Keratinocyte (primary cell): Measurements from ENCODE around the gene FYB1. TPM values are rescaled to one million over a fixed set of nuclear protein-coding genes. Genes with fewer than 3 reads are reported as not detected.

Experiments used
- DNase-seq: peaks from one replicate; pipeline ENCODE4 v3.0.0-alpha.2; 2011; ENCODE audit warnings: low read depth, missing footprints, low spot score
- FAIRE-seq: peaks from 2 replicates; lab custom pipeline; 2011; peaks lifted over from hg19 to GRCh38; lab: Jason Lieb, UNC
- H2AFZ ChIP-seq: 2 replicates; pipeline ENCODE4 v1.6.0; 2012; ENCODE audit warnings: low read length, control low read depth, inconsistent platforms; ENCODE audit not compliant: control insufficient read depth
- H3K27ac ChIP-seq: 2 replicates; pipeline ENCODE4 v1.5.1; 2011; ENCODE audit warnings: low read length; ENCODE audit not compliant: control insufficient read depth, insufficient read depth
- H3K27me3 ChIP-seq: 3 replicates; pipeline ENCODE4 v1.6.0; 2011; ENCODE audit warnings: low read length; ENCODE audit not compliant: control insufficient read depth, insufficient read depth; ENCODE audit errors: extremely low read depth
- H3K36me3 ChIP-seq, 2 experiments: 2 replicates in 1 of 2; 3 replicates in 1 of 2; pipeline ENCODE4 v1.5.1; 2011; ENCODE audit warnings: low read length in 2 of 2, mild to moderate bottlenecking in 1 of 2; ENCODE audit not compliant: control insufficient read depth in 2 of 2, insufficient read depth in 2 of 2; ENCODE audit errors: extremely low read depth in 1 of 2
- H3K4me1 ChIP-seq: 3 replicates; pipeline ENCODE4 v1.5.1; 2011; ENCODE audit warnings: low read length; ENCODE audit not compliant: control insufficient read depth, insufficient read depth; ENCODE audit errors: extremely low read depth
- H3K4me2 ChIP-seq: 3 replicates; pipeline ENCODE4 v1.6.0; 2011; ENCODE audit warnings: low read depth, low read length; ENCODE audit not compliant: control insufficient read depth, insufficient read depth; ENCODE audit errors: extremely low read depth
- H3K4me3 ChIP-seq, 3 experiments: fragments of 200-600 bp in 1 of 3; sonication (generic) in 1 of 3; 2 replicates in 2 of 3; 3 replicates in 1 of 3; pipeline ENCODE4 v1.5.1; 2011 to 2016; ENCODE audit warnings: low read length in 3 of 3, mild to moderate bottlenecking in 3 of 3, control low read depth in 2 of 3, inconsistent platforms in 1 of 3, low read depth in 1 of 3, mixed read lengths in 1 of 3, mixed run types in 1 of 3, moderate library complexity in 1 of 3; ENCODE audit not compliant: control insufficient read depth in 2 of 3, insufficient read depth in 2 of 3; ENCODE audit errors: extremely low read depth in 1 of 3
- H3K79me2 ChIP-seq: 2 replicates; pipeline ENCODE4 v1.6.0; 2012; ENCODE audit warnings: low read length; ENCODE audit not compliant: control insufficient read depth, insufficient read depth
- H3K9ac ChIP-seq: 3 replicates; pipeline ENCODE4 v1.6.0; 2011; ENCODE audit warnings: low read length; ENCODE audit not compliant: control insufficient read depth, insufficient read depth; ENCODE audit errors: extremely low read depth
- H3K9me1 ChIP-seq: 3 replicates; pipeline ENCODE4 v1.6.0; 2011; ENCODE audit warnings: low read length; ENCODE audit not compliant: control insufficient read depth, insufficient read depth; ENCODE audit errors: extremely low read depth
- H3K9me3 ChIP-seq: 2 replicates; pipeline ENCODE4 v1.5.1; 2012; ENCODE audit warnings: low read depth, low read length; ENCODE audit not compliant: control insufficient read depth
- H4K20me1 ChIP-seq: 3 replicates; pipeline ENCODE4 v1.6.0; 2011; ENCODE audit warnings: low read length; ENCODE audit not compliant: control insufficient read depth, insufficient read depth; ENCODE audit errors: extremely low read depth
- EZH2 ChIP-seq: IDR thresholded peaks from one replicate; pipeline ENCODE4 v1.6.1; 2012; ENCODE audit warnings: inconsistent platforms, mild to moderate bottlenecking, low read length, moderate library complexity
- dilution Hi-C: fragments of 300-500 bp; cut with MboI; formaldehyde crosslinking; loops from one replicate; pipeline ENCODE4 v1.7.0; 2020; ENCODE audit warnings: low sequenced_read_pairs; ENCODE audit not compliant: extremely low pct_ligation_motif_present
- polyA plus RNA-seq, 5 experiments: library from polyadenylated mRNA; depleted of rRNA in 3 of 5; stranded (reverse) in 3 of 5; stranded (forward) in 1 of 5; unstranded in 1 of 5; fragments of >200 nt; gene quantifications; 1 replicate in 1 of 5; 2 replicates in 3 of 5; 3 replicates in 1 of 5; pipeline versions ENCODE4 v1.2.1 to v1.2.3, GENCODE V29; 2011 to 2012; ENCODE audit warnings: missing spikeins in 2 of 5, low read depth in 1 of 5, low replicate concordance in 1 of 5
- TF ChIP-seq, protein P1 (sequence below), 3 experiments: IDR thresholded peaks in 1 of 3; conservative IDR thresholded peaks in 1 of 3; optimal IDR thresholded peaks in 1 of 3; 2 replicates in 2 of 3; 3 replicates in 1 of 3; pipeline versions ENCODE3 to v1.5.1; 2011; ENCODE audit warnings: low read length in 3 of 3, mild to moderate bottlenecking in 3 of 3, moderate library complexity in 2 of 3, control low read depth in 1 of 3, inconsistent platforms in 1 of 3; ENCODE audit not compliant: insufficient read depth in 2 of 3; ENCODE audit errors: extremely low read depth in 1 of 3

The FYB1 gene
- polyA plus RNA-seq, 1 donor (not counting 4 experiments of a cell fraction or from before 2014, with no cell fraction given), result 0.29 TPM

DNA sequence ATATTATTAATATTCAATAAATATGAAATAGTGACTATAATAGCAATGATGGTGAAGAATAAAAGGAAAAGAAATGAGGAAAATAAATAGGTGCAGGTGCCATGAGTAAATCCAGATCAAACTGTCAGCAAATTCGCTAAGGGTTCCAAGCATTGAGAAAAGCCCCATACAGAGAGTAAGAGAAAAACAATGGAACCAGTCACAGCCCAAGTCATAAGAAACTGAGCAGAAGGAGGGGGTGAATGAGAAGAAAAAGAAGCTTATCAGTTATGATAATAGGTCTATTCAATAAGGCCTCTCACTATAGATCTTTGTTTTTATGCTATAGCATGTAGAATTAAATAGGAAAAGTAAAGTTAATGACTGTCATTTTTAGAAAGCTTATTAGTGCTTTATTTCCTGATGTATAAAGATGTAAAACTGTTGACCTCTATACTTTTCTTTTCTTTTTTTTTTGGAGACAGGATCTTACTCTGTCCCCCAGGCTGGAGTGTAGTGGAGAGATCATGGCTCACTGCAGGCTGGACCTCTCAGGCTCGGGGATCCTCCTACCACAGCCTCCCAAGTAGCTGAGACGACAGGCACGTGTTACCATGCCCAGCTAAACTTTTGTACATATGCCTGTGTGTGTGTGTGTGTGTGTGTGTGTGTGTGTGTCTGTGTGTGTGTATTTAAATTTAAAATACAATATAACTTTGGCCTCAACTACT lies 72.4 kb downstream of the FYB1 start:
- Histone ChIP-seq H3K27me3 (no peaks in the 10 kb centered on the region), H3K4me1 (no peaks in the 10 kb centered on the region), H3K9ac (no peak overlapping the region), H3K9me3 (no peaks in the 10 kb centered on the region), H3K36me3 (no peaks in the 10 kb centered on the region), H4K20me1 (no peaks in the 10 kb centered on the region), H2AFZ (no peak overlapping the region), H3K4me3 (no peak overlapping the region), H3K79me2 (no peaks in the 10 kb centered on the region), H3K9me1 (no peaks in the 10 kb centered on the region), H3K4me2 (no peak overlapping the region), H3K27ac (no peak overlapping the region)
- dilution Hi-C loops, result no loop called here
- FAIRE-seq (no peak), DNase-seq (no peak)
- no peak for TF ChIP-seq EZH2
- TF ChIP-seq, protein P1, sequence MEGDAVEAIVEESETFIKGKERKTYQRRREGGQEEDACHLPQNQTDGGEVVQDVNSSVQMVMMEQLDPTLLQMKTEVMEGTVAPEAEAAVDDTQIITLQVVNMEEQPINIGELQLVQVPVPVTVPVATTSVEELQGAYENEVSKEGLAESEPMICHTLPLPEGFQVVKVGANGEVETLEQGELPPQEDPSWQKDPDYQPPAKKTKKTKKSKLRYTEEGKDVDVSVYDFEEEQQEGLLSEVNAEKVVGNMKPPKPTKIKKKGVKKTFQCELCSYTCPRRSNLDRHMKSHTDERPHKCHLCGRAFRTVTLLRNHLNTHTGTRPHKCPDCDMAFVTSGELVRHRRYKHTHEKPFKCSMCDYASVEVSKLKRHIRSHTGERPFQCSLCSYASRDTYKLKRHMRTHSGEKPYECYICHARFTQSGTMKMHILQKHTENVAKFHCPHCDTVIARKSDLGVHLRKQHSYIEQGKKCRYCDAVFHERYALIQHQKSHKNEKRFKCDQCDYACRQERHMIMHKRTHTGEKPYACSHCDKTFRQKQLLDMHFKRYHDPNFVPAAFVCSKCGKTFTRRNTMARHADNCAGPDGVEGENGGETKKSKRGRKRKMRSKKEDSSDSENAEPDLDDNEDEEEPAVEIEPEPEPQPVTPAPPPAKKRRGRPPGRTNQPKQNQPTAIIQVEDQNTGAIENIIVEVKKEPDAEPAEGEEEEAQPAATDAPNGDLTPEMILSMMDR (optimal IDR thresholded peaks at IDR 0.05 in 1 of 3, IDR thresholded peaks at IDR 0.05 in 1 of 3, conservative IDR thresholded peaks at IDR 0.05 in 1 of 3; ENCODE audit: extremely low read depth in 1 of 3, insufficient read depth in 2 of 3, low read length in 3 of 3), result no peak

DNA sequence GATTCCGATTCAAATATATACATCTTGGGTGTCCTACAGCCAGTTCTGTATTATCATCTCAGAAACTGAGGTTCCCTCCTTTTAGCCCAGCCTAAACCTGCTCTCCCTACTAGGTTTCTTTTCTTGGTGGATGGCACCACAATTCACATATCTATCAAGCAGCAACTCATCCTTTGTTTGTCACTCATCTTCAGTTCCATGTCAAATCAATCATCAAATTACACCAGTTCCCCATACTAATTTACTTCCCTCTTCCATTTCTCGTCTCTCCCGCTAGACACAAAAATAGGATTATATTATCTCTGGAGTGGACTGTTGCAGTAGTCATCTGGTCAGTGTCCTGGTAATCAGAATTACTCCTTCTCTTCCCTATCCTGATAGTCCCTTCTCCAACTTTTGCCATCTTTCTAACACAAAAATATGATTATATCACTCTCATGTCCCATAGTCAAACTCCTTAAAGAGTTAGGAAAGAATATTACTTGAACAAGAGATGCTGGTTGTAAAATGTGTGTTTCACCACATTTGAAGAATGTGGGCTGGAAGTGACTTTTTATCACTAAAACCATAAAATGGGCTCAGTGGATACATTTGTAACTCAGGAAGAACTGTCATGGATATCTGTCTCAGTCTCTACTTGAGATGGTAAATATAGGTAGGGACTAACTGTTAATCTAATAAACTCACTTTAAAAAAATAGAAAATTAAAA lies 76.1 kb downstream of the FYB1 start:
- H3K4me3 ChIP-seq, result no peak overlapping the region
- no peak overlapping the region for H3K9ac ChIP-seq
- no peak for TF ChIP-seq EZH2
- TF ChIP-seq, protein P1 (optimal IDR thresholded peaks at IDR 0.05 in 1 of 3, IDR thresholded peaks at IDR 0.05 in 1 of 3, conservative IDR thresholded peaks at IDR 0.05 in 1 of 3; ENCODE audit: extremely low read depth in 1 of 3, insufficient read depth in 2 of 3, low read length in 3 of 3), result no peak
- no peaks in the 10 kb centered on the region for H3K9me1 ChIP-seq
- FAIRE-seq (no peak), DNase-seq (no peak)
- H3K4me2 ChIP-seq, result no peak overlapping the region
- H3K36me3 ChIP-seq, result no peaks in the 10 kb centered on the region
- H3K27me3 ChIP-seq, result no peaks in the 10 kb centered on the region
- H3K27ac ChIP-seq, result no peak overlapping the region
- H3K79me2 ChIP-seq, result no peaks in the 10 kb centered on the region
- H2AFZ ChIP-seq, result no peak overlapping the region
- peaks cover 8% of the 10 kb centered on the region for H3K4me1 ChIP-seq
- dilution Hi-C loops, result no loop called here
- no peaks in the 10 kb centered on the region for H4K20me1 ChIP-seq
- H3K9me3 ChIP-seq, result no peaks in the 10 kb centered on the region
